Ectodermal cell (in vitro differentiated cells): Measurements from ENCODE around the gene SUPT6H.

Experiments
- H3K27ac ChIP-seq: 2 replicates; pipeline ENCODE4 v1.7.0; 2013; ENCODE audit warnings: mild to moderate bottlenecking, low read depth, low read length; ENCODE audit not compliant: insufficient read depth, poor library complexity, severe bottlenecking
- H3K27me3 ChIP-seq: 2 replicates; pipeline ENCODE4 v1.7.0; 2013; ENCODE audit warnings: mild to moderate bottlenecking, low read length; ENCODE audit not compliant: insufficient read depth, control insufficient read depth, poor library complexity, severe bottlenecking
- H3K36me3 ChIP-seq: one replicate; pipeline ENCODE4 v1.7.0; 2013; ENCODE audit warnings: low read length; ENCODE audit not compliant: control insufficient read depth, insufficient read depth
- H3K4me1 ChIP-seq: one replicate; pipeline ENCODE4 v1.7.0; 2013; ENCODE audit warnings: low read length; ENCODE audit not compliant: control insufficient read depth, insufficient read depth
- H3K4me3 ChIP-seq: 2 replicates; pipeline ENCODE4 v1.7.0; 2013; ENCODE audit warnings: low read depth, low read length, control low read depth; ENCODE audit not compliant: insufficient read depth
- H3K9me3 ChIP-seq: 2 replicates; pipeline ENCODE4 v1.7.0; 2013; ENCODE audit warnings: mild to moderate bottlenecking, low read length, moderate library complexity; ENCODE audit not compliant: control insufficient read depth
- WGBS, 2 experiments: methylation state at CpG; one replicate each; pipeline ENCODE4 v1.1.7; 2013; ENCODE audit warnings: missing lambda C conversion rate in 2 of 2; 5-methylcytosine and 5-hydroxymethylcytosine counted together

Gene SUPT6H

DNA sequence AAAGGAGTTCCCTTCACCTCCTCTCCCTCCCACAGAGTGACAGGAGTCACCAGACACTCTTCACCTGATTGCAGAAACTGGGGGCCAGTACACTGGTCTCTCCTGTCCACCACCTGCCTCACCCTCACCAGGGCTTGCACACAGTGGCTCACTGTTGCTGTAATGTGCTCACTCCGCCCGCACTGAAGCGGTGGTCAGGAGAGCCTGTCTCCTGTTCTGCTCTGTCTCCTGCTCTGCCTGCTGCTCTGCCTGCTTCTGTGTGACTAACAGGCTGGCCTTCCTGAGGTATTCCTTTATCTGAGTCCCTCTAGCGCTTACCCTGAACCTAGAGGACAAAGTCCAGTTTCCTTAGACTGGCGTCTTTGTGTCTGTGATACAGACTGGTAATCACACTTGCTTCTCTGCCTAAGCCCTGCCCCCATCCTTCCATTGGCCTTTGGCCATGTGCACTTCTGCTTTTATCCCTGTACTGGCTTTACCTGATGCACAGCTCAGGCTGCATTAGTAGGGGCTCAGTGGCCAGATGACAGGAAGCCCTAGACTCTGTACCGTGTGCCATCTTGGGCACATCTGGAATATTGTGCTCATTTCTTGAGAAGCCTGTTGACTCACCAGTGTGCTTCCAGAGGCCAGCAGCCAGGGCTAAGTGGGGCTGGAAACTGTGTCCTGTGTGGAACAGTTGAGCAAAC is 36.4 kb downstream of the SUPT6H start:
- Histone ChIP-seq H3K4me1 (peaks cover 14% of the 10 kb centered on the region), H3K27ac (no peak overlapping the region), H3K27me3 (no peaks in the 10 kb centered on the region), H3K4me3 (no peak overlapping the region), H3K9me3 (no peaks in the 10 kb centered on the region), H3K36me3 (peaks cover 71% of the 10 kb centered on the region)
- 95 to 97% methylated on average over 6 of the region's 6 CpGs for WGBS, 2 experiments

DNA sequence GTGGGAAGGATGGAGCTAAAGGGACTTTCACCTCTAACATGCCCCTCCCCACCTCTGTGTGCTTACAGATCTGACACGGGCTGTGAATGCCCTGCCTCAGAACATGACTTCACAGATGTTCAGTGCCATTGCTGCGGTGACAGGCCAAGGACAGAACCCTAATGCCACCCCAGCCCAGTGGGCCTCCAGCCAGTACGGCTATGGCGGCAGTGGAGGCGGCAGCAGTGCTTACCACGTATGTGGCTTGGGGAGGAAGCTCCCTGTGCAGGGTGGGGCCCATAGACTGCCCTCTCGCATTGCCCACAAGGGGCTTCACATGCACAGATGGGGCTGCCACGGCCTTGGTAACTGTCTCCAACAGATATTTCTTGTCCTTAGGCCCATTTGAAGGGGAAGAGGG is 38.3 kb downstream of the SUPT6H start:
- Histone ChIP-seq H3K4me1 (peaks cover 14% of the 10 kb centered on the region), H3K4me3 (no peak overlapping the region), H3K27me3 (no peaks in the 10 kb centered on the region), H3K9me3 (no peaks in the 10 kb centered on the region), H3K36me3 (peaks cover 56% of the 10 kb centered on the region), H3K27ac (no peak overlapping the region)
- 95 to 98% methylated on average over 8 of the region's 8 CpGs for WGBS, 2 experiments

DNA sequence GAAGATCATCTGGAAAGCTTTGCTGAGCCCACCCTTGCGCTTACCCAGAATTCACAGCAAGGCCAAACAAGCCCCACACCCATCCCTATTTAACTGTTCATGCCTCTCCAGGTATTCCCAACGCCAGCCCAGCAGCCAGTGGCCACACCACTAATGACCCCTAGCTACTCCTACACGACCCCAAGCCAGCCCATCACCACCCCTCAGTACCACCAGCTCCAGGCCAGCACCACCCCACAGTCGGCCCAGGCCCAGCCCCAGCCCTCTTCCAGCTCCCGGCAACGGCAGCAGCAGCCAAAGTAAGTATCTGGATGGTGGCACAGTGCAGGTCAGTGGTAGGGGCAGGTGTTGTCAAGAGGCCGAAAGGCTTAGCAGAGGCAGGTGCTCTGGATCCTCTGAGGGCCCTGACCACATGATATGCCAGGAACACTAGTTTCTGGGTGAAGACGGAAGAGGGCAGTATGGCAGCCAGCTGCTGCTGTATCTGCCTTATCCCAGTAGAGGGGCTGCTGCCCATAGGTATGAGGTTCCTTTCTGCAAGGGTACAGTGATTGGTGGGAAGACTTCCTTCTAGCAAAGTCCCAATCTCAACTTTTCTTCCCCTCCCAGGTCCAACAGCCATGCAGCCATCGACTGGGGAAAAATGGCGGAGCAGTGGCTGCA is 39.0 kb downstream of the SUPT6H start:
- Histone ChIP-seq H3K27ac (no peak overlapping the region), H3K27me3 (no peaks in the 10 kb centered on the region), H3K4me1 (peaks cover 14% of the 10 kb centered on the region), H3K4me3 (no peak overlapping the region), H3K9me3 (no peaks in the 10 kb centered on the region), H3K36me3 (peaks cover 51% of the 10 kb centered on the region)
- WGBS, 2 experiments: 95% methylated on average over 10 of the region's 10 CpGs

DNA sequence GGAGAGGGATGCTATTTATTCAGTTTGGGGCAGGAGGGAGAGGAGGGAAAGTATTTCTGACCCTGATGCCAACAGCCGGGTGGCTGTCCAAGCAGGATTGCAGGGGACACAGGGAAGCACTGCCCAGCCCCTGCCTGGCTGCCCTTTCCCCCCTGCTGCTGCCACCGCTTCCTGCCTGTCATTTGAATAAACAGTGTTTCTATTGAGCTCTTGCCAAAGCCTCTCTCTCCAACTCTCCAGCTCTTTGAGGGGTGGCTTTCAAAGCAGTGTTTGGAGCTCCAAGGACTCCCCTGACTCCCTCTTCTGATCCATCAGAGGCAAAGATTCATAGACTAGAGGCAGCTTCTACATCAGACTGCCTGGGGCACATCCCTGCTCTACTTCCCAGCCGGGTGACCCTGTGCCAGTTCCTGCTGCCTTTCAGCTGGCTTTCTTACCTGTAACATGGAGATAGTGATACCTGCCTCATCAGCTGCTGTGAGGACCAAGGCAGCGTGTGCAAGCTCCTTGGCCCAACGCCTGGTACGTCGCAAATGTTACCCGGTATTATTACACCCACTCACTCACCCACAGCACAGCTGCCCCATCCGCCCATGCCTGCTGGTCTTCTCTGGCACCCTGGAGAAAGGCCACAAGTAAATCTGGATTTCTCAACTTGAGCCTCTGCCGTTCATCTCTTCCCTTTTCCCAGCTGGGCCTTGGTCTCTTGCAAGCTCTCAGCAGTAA is 40.2 kb downstream of the SUPT6H start:
- Histone ChIP-seq H3K9me3 (no peaks in the 10 kb centered on the region), H3K27me3 (no peaks in the 10 kb centered on the region), H3K4me1 (peaks cover 14% of the 10 kb centered on the region), H3K27ac (peak overlapping the region; percentile 44), H3K36me3 (peaks cover 49% of the 10 kb centered on the region), H3K4me3 (no peak overlapping the region)
- WGBS, 2 experiments: 88 to 89% methylated on average over 10 of the region's 10 CpGs

DNA sequence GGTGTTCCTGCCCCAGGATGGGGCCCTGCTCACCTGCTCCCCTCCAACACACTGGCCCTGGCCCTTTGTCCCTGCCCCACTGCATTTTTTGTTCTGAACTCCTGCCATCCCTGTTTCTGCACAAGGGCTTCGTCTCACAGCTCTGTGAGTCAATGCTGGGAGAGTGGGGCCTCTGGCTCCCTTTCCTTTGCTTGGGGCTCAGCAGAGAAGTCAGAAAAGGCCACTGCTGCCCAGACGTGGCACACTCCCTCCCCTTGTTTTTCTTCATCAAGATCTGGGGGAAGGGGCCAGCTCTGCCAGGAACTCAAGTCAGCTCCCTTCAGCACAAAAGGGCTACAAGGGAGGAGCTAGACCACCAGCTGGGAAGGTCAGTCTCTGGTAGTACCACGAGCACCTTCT is 40.7 kb downstream of the SUPT6H start:
- H3K4me3 ChIP-seq: no peak overlapping the region
- no peaks in the 10 kb centered on the region for H3K9me3 ChIP-seq
- H3K4me1 ChIP-seq: peaks cover 14% of the 10 kb centered on the region
- WGBS, 2 experiments: 46% methylated on average over 3 of the region's 3 CpGs
- H3K27me3 ChIP-seq: no peaks in the 10 kb centered on the region
- H3K36me3 ChIP-seq: peaks cover 44% of the 10 kb centered on the region
- H3K27ac ChIP-seq: no peak overlapping the region

- Histone ChIP-seq H3K36me3 (peaks cover 35% of the 10 kb centered on the region), H3K4me1 (peaks cover 14% of the 10 kb centered on the region), H3K27ac (no peak overlapping the region), H3K27me3 (no peaks in the 10 kb centered on the region), H3K9me3 (no peaks in the 10 kb centered on the region), H3K4me3 (no peak overlapping the region)
- 94% methylated on average over 15 to 16 of the region's 16 CpGs for WGBS, 2 experiments
These were observed 41.7 kb downstream of the SUPT6H start for GRCh38 chr17:28703552-28704218.

GRCh38 chr17:28704219-28704858 is 42.3 kb downstream of the SUPT6H start:
- WGBS, 2 experiments: 94% methylated on average over 14 of the region's 14 CpGs
- Histone ChIP-seq H3K27ac (no peak overlapping the region), H3K4me3 (no peak overlapping the region), H3K4me1 (peaks cover 14% of the 10 kb centered on the region), H3K27me3 (no peaks in the 10 kb centered on the region), H3K36me3 (peaks cover 28% of the 10 kb centered on the region), H3K9me3 (no peaks in the 10 kb centered on the region)

GRCh38 chr17:28705074-28705659 is 43.2 kb downstream of the SUPT6H start:
- H3K4me1 ChIP-seq: peaks cover 14% of the 10 kb centered on the region
- H3K27me3 ChIP-seq: no peaks in the 10 kb centered on the region
- H3K9me3 ChIP-seq: no peaks in the 10 kb centered on the region
- peaks cover 20% of the 10 kb centered on the region for H3K36me3 ChIP-seq
- WGBS, 2 experiments: 70 to 77% methylated on average over 5 of the region's 5 CpGs
- no peak overlapping the region for H3K27ac ChIP-seq
- no peak overlapping the region for H3K4me3 ChIP-seq

GRCh38 chr17:28705728-28706334 is 43.8 kb downstream of the SUPT6H start:
- 85% methylated on average over 10 of the region's 10 CpGs for WGBS, 2 experiments
- Histone ChIP-seq H3K4me3 (no peak overlapping the region), H3K4me1 (peaks cover 14% of the 10 kb centered on the region), H3K27me3 (no peaks in the 10 kb centered on the region), H3K27ac (no peak overlapping the region), H3K9me3 (no peaks in the 10 kb centered on the region), H3K36me3 (peaks cover 14% of the 10 kb centered on the region)
